ENCODE data around the gene PCNX3. TPM values are rescaled to one million over a fixed set of nuclear protein-coding genes. Genes with fewer than 3 reads are reported as not detected.

The PCNX3 gene
- total RNA-seq, 2 donors from 2014 or later, result 21.8 to 56.7 TPM

- ATAC-seq, result no peak
- Histone ChIP-seq H3K4me1 (peaks cover 7% of the 10 kb centered on the region), H3K36me3 (replicated peaks in 1 of 2; ENCODE audit: insufficient read depth in 1 of 2, low read depth in 2 of 2) (peaks cover 21 to 25% of the 10 kb centered on the region in 2 donors), H3K27ac (no peak overlapping the region), H3K4me3 (no peak overlapping the region), H3K27me3 (no peaks in the 10 kb centered on the region), H3K9me3 (no peaks in the 10 kb centered on the region)
- TF ChIP-seq POLR2A (IDR thresholded peaks at IDR 0.05), result no peak
- TF ChIP-seq CTCF (IDR thresholded peaks at IDR 0.05), result no peak
- intact Hi-C loops (cut with DNase I), result no loop called here
- no peak for DNase-seq
- WGBS, 2 donors, result 84 to 95% methylated on average over 5 to 15 of the region's 16 CpGs
Observed at GRCh38 chr11:65622011-65622410, 6.4 kb downstream of the PCNX3 start.

- Histone ChIP-seq H3K4me3 (no peak overlapping the region), H3K9me3 (no peaks in the 10 kb centered on the region), H3K4me1 (no peaks in the 10 kb centered on the region), H3K27ac (no peak overlapping the region), H3K36me3 (replicated peaks in 1 of 2; ENCODE audit: insufficient read depth in 1 of 2, low read depth in 2 of 2) (peaks cover 17 to 30% of the 10 kb centered on the region in 2 donors), H3K27me3 (no peaks in the 10 kb centered on the region)
- TF ChIP-seq POLR2A (IDR thresholded peaks at IDR 0.05) (no peak), CTCF (IDR thresholded peaks at IDR 0.05) (no peak)
- intact Hi-C loops (cut with DNase I), result no loop called here
- 94 to 95% methylated on average over 9 to 14 of the region's 14 CpGs for WGBS, 2 donors
- ATAC-seq (no peak), DNase-seq (no peak)
Observed at GRCh38 chr11:65623177-65623576, 7.6 kb downstream of the PCNX3 start.

GRCh38 chr11:65623852-65624616 is 8.5 kb downstream of the PCNX3 start:
- intact Hi-C loops (cut with DNase I), result no loop called here
- DNase-seq, result no peak
- H3K9me3 ChIP-seq, result no peaks in the 10 kb centered on the region
- H3K4me1 ChIP-seq, result no peaks in the 10 kb centered on the region
- peaks cover 9 to 30% of the 10 kb centered on the region in 2 donors for H3K36me3 ChIP-seq (replicated peaks in 1 of 2; ENCODE audit: insufficient read depth in 1 of 2, low read depth in 2 of 2)
- no peak overlapping the region for H3K27ac ChIP-seq
- TF ChIP-seq CTCF (IDR thresholded peaks at IDR 0.05) (no peak), POLR2A (IDR thresholded peaks at IDR 0.05) (no peak)
- H3K27me3 ChIP-seq, result no peaks in the 10 kb centered on the region
- no peak for ATAC-seq
- H3K4me3 ChIP-seq, result no peak overlapping the region
- 89 to 92% methylated on average over 12 to 23 of the region's 25 CpGs for WGBS, 2 donors

- no peak for DNase-seq
- peaks cover 0 to 37% of the 10 kb centered on the region in 2 donors for H3K36me3 ChIP-seq (replicated peaks in 1 of 2; ENCODE audit: insufficient read depth in 1 of 2, low read depth in 2 of 2)
Observed at GRCh38 chr11:65624931-65625627, 9.5 kb downstream of the PCNX3 start.

More at GRCh38 chr11:65624931-65625627, 9.5 kb downstream of the PCNX3 start:
- Histone ChIP-seq H3K27me3 (no peaks in the 10 kb centered on the region), H3K4me1 (no peaks in the 10 kb centered on the region), H3K27ac (no peak overlapping the region), H3K9me3 (no peaks in the 10 kb centered on the region), H3K4me3 (no peak overlapping the region)
- intact Hi-C loops (cut with DNase I), result no loop called here
- 87 to 94% methylated on average over 9 to 27 of the region's 30 CpGs for WGBS, 2 donors
- ATAC-seq, result no peak
- no peak for TF ChIP-seq POLR2A (IDR thresholded peaks at IDR 0.05)
- no peak for TF ChIP-seq CTCF (IDR thresholded peaks at IDR 0.05)

All from body of pancreas (tissue), 4 donors.